A549 (cell line): ENCODE measurements around the gene IFRD2.

Experiments
- CTCF ChIP-seq: fragments of >200 bp; sonication (Bioruptor Twin); formaldehyde crosslinking; IDR thresholded peaks from 3 replicates; pipeline ENCODE4 v1.5.1; 2016
- RAD21 ChIP-seq, 2 experiments: fragments of >200 bp in 1 of 2; sonication (Bioruptor Twin) in 1 of 2; formaldehyde crosslinking in 1 of 2; IDR thresholded peaks in 1 of 2; conservative IDR thresholded peaks in 1 of 2; 2 replicates in 1 of 2; 3 replicates in 1 of 2; pipeline ENCODE4 v1.6.1; 2012 to 2018; ENCODE audit warnings: inconsistent platforms in 1 of 2

- TF ChIP-seq RAD21 (conservative IDR thresholded peaks at IDR 0.05 in 1 of 2, IDR thresholded peaks at IDR 0.05 in 1 of 2) (no peak), CTCF (no peak)
Observed at GRCh38 chr3:50270422-50271224, 21.6 kb downstream of the IFRD2 start.
